ENCODE data around the gene TBC1D22A. TPM values are rescaled to one million over a fixed set of nuclear protein-coding genes. Genes with fewer than 3 reads are reported as not detected.

TBC1D22A gene
- total RNA-seq, 2 donors from 2014 or later, result 21.5 to 23.1 TPM

- H3K9me3 ChIP-seq, result no peaks in the 10 kb centered on the region
- no peaks in the 10 kb centered on the region for H3K36me3 ChIP-seq (replicated peaks in 1 of 2; ENCODE audit: insufficient read depth in 1 of 2, low read depth in 2 of 2)
- H3K27me3 ChIP-seq, result no peaks in the 10 kb centered on the region
- intact Hi-C loops (cut with DNase I), result no loop called here
- no peak overlapping the region for H3K27ac ChIP-seq
- TF ChIP-seq POLR2A (IDR thresholded peaks at IDR 0.05) (no peak), CTCF (IDR thresholded peaks at IDR 0.05) (no peak)
- WGBS, 2 donors, result 81 to 89% methylated on average over 10 of the region's 10 CpGs
- H3K4me3 ChIP-seq, result no peak overlapping the region
- H3K4me1 ChIP-seq, result no peaks in the 10 kb centered on the region
- ATAC-seq, result no peak
- DNase-seq, result no peak
These were observed 371.8 kb downstream of the TBC1D22A start for GRCh38 chr22:47134222-47134621.

DNA sequence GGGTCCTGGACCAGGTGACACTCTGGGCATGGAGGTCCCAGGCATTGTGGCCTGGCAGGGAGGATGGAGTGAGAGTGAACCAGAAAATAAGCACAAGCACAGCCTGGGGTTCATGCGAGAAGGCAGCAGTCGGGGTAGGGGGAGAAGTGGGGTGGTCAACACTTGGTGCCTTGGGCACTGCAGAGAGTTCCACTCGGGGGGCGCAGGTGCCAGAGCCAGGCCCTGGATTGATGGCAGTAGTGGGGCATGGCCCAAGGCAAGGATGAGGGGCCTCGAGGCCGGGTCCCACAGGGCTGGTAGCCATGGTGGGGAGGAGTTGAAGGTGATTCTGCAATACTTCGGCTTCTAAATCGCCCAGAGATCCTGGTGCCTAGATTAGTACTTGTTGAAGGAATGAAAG is 372.9 kb downstream of the TBC1D22A start:
- ATAC-seq, result no peak
- Histone ChIP-seq H3K36me3 (replicated peaks in 1 of 2; ENCODE audit: insufficient read depth in 1 of 2, low read depth in 2 of 2) (no peaks in the 10 kb centered on the region), H3K9me3 (no peaks in the 10 kb centered on the region), H3K4me1 (no peaks in the 10 kb centered on the region), H3K27ac (no peak overlapping the region), H3K4me3 (no peak overlapping the region), H3K27me3 (no peaks in the 10 kb centered on the region)
- WGBS, 2 donors, result 81 to 90% methylated on average over 8 of the region's 8 CpGs
- DNase-seq, result no peak
- intact Hi-C loops (cut with DNase I), result no loop called here
- no peak for TF ChIP-seq CTCF (IDR thresholded peaks at IDR 0.05)
- no peak for TF ChIP-seq POLR2A (IDR thresholded peaks at IDR 0.05)

GRCh38 chr22:47136050-47136449 is 373.6 kb downstream of the TBC1D22A start:
- H3K36me3 ChIP-seq (replicated peaks in 1 of 2; ENCODE audit: insufficient read depth in 1 of 2, low read depth in 2 of 2), result no peaks in the 10 kb centered on the region
- H3K27me3 ChIP-seq, result no peaks in the 10 kb centered on the region
- no peaks in the 10 kb centered on the region for H3K9me3 ChIP-seq
- no peak overlapping the region for H3K27ac ChIP-seq
- intact Hi-C loops (cut with DNase I), result no loop called here
- ATAC-seq (no peak), DNase-seq (no peak)
- no peaks in the 10 kb centered on the region for H3K4me1 ChIP-seq
- TF ChIP-seq POLR2A (IDR thresholded peaks at IDR 0.05) (no peak), CTCF (IDR thresholded peaks at IDR 0.05) (no peak)
- WGBS, 2 donors, result 94 to 96% methylated on average over 8 to 12 of the region's 12 CpGs
- H3K4me3 ChIP-seq, result no peak overlapping the region

DNA sequence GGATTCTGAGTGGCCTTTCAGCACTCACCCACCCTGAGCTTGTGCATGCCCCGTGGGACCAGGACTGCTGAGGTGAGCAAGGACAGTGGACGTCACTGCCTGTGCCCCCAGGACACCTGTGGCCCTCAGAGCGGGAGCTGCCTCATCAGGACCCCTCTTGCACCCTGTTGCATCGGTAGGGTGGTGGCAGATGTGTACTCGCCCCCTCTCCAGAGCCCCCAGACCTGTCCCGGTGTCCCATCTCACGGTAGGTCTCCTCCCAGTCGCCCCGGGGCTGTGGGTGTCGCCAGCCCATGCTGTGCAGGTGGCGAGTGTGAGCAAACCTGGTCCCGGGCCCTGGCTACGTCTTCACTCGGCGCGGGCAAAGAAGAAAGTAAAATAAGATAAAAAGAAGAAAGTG is 374.2 kb downstream of the TBC1D22A start:
- no peak for TF ChIP-seq POLR2A (IDR thresholded peaks at IDR 0.05)
- no peak for TF ChIP-seq CTCF (IDR thresholded peaks at IDR 0.05)
- DNase-seq (no peak), ATAC-seq (no peak)
- Histone ChIP-seq H3K9me3 (no peaks in the 10 kb centered on the region), H3K4me3 (no peak overlapping the region), H3K36me3 (replicated peaks in 1 of 2; ENCODE audit: insufficient read depth in 1 of 2, low read depth in 2 of 2) (no peaks in the 10 kb centered on the region), H3K27me3 (no peaks in the 10 kb centered on the region), H3K4me1 (no peaks in the 10 kb centered on the region), H3K27ac (no peak overlapping the region)
- intact Hi-C loops (cut with DNase I), result no loop called here
- 91 to 92% methylated on average over 14 to 16 of the region's 16 CpGs for WGBS, 2 donors

- Histone ChIP-seq H3K27me3 (no peaks in the 10 kb centered on the region), H3K36me3 (replicated peaks in 1 of 2; ENCODE audit: insufficient read depth in 1 of 2, low read depth in 2 of 2) (no peaks in the 10 kb centered on the region), H3K27ac (no peak overlapping the region), H3K4me3 (no peak overlapping the region), H3K4me1 (peaks cover 15% of the 10 kb centered on the region), H3K9me3 (no peaks in the 10 kb centered on the region)
- ATAC-seq (no peak), DNase-seq (no peak)
- no peak for TF ChIP-seq CTCF (IDR thresholded peaks at IDR 0.05)
- no peak for TF ChIP-seq POLR2A (IDR thresholded peaks at IDR 0.05)
- intact Hi-C loops (cut with DNase I), result no loop called here
- WGBS, 2 donors, result 96 to 97% methylated on average over 12 to 24 of the region's 30 CpGs
These were observed 376.8 kb downstream of the TBC1D22A start for GRCh38 chr22:47139013-47139789.
